Lower leg skin (tissue), 3 donors: Measurements from ENCODE around the gene REG4.
"Not testable (repeated sequence)": the region's sequence is repeated elsewhere in the genome, so short reads cannot be mapped to it uniquely, and the experiment has no call there.

Source experiments
- POLR2A ChIP-seq, 2 donors: fragments of 450-650 bp; IDR thresholded peaks; one replicate each; pipeline ENCODE4 v1.6.1; 2016 to 2017; ENCODE audit warnings: antibody characterized with exemption in 2 of 2, mild to moderate bottlenecking in 1 of 2, moderate library complexity in 1 of 2
- TF ChIP-seq, protein P1 (sequence below), 3 donors: fragments of 450-650 bp; IDR thresholded peaks; one replicate each; pipeline ENCODE4 v1.5.1; 2016; ENCODE audit warnings: antibody characterized with exemption in 3 of 3, mild to moderate bottlenecking in 3 of 3, moderate library complexity in 2 of 3

DNA sequence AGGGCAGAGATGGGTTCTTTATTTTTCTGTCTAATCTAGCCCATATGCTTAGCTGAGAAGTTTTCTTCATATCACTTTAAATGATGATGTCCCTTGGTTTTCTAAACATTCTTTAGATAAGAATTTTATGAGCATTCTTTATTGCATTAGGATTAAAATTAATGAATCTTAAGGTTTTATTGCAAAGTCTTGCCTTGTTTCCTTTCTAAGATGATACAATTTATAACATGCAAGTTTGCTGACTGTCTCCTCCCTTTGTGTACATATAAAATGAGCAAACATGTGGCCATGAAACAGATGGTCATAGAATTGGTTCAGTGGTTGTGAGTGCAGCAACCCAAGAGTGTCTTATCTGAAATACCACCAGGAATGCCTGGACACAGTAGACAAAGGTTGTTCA lies 17.7 kb upstream of the REG4 start:
- TF ChIP-seq POLR2A (IDR thresholded peaks at IDR 0.05), result not testable (repeated sequence)
- TF ChIP-seq, protein P1, sequence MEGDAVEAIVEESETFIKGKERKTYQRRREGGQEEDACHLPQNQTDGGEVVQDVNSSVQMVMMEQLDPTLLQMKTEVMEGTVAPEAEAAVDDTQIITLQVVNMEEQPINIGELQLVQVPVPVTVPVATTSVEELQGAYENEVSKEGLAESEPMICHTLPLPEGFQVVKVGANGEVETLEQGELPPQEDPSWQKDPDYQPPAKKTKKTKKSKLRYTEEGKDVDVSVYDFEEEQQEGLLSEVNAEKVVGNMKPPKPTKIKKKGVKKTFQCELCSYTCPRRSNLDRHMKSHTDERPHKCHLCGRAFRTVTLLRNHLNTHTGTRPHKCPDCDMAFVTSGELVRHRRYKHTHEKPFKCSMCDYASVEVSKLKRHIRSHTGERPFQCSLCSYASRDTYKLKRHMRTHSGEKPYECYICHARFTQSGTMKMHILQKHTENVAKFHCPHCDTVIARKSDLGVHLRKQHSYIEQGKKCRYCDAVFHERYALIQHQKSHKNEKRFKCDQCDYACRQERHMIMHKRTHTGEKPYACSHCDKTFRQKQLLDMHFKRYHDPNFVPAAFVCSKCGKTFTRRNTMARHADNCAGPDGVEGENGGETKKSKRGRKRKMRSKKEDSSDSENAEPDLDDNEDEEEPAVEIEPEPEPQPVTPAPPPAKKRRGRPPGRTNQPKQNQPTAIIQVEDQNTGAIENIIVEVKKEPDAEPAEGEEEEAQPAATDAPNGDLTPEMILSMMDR (IDR thresholded peaks at IDR 0.05), result not testable (repeated sequence)
